Thyroid gland (tissue), 4 donors: ENCODE data around the gene EML1. TPM values are rescaled to one million over a fixed set of nuclear protein-coding genes. Genes with fewer than 3 reads are reported as not detected.
"Not testable (repeated sequence)": the region's sequence is repeated elsewhere in the genome, so short reads cannot be mapped to it uniquely, and the experiment has no call there.

Experiments
- DNase-seq, 2 donors: peaks; one replicate each; pipeline ENCODE4 v3.0.0-alpha.2; 2019
- H3K27ac ChIP-seq, 3 donors: fragments of 200-600 bp; sonication (generic); 1 replicate in 2 of 3; 2 replicates in 1 of 3; pipeline ENCODE4 v1.5.1; 2016 to 2019; ENCODE audit warnings: mild to moderate bottlenecking in 1 of 3, moderate library complexity in 1 of 3
- H3K27me3 ChIP-seq: fragments of 200-600 bp; sonication (generic); one replicate; pipeline ENCODE4 v1.5.1; 2019
- H3K36me3 ChIP-seq, 2 donors: fragments of 200-600 bp; sonication (generic); one replicate each; pipeline ENCODE4 v1.5.1; 2016 to 2019
- H3K4me1 ChIP-seq, 2 donors: fragments of 200-600 bp; sonication (generic); one replicate each; pipeline ENCODE4 v1.5.1; 2017 to 2019
- H3K4me3 ChIP-seq, 3 donors: fragments of 200-600 bp; sonication (generic); replicated peaks in 1 of 3; 1 replicate in 2 of 3; 2 replicates in 1 of 3; pipeline ENCODE4 v1.5.1; 2016; ENCODE audit warnings: mild to moderate bottlenecking in 1 of 3
- H3K9me3 ChIP-seq: fragments of 200-600 bp; sonication (generic); one replicate; pipeline ENCODE4 v1.5.1; 2017
- POLR2A ChIP-seq, 2 donors: fragments of 450-650 bp; IDR thresholded peaks; one replicate each; pipeline ENCODE4 v1.6.1; 2017; ENCODE audit warnings: antibody characterized with exemption in 2 of 2, mild to moderate bottlenecking in 2 of 2, moderate library complexity in 1 of 2
- WGBS, 2 donors: methylation state at CpG; one replicate each; pipeline ENCODE4 v1.1.5; 2017; 5-methylcytosine and 5-hydroxymethylcytosine counted together
- intact Hi-C: fragments of 100-400 bp; cut with DNase I; formaldehyde crosslinking; loops from one replicate; pipeline ENCODE4 v1.15.1; 2023
- total RNA-seq, 4 donors: library from RNA; depleted of rRNA; stranded (reverse); fragments of >200 nt; gene quantifications; one replicate each; pipeline ENCODE4 v1.2.3, GENCODE V29; 2016
- TF ChIP-seq, protein P1 (sequence below), 6 experiments: fragments of 200-600 bp in 3 of 6; fragments of 450-650 bp in 3 of 6; sonication (generic) in 3 of 6; IDR thresholded peaks; one replicate each; pipeline ENCODE4 v1.5.1; 2016 to 2019; ENCODE audit warnings: antibody characterized with exemption in 6 of 6, mild to moderate bottlenecking in 2 of 6, inconsistent platforms in 1 of 6, moderate library complexity in 1 of 6

The EML1 gene
- total RNA-seq, 4 donors from 2014 or later, result 24.2 to 58.7 (median 37.9) TPM

DNA sequence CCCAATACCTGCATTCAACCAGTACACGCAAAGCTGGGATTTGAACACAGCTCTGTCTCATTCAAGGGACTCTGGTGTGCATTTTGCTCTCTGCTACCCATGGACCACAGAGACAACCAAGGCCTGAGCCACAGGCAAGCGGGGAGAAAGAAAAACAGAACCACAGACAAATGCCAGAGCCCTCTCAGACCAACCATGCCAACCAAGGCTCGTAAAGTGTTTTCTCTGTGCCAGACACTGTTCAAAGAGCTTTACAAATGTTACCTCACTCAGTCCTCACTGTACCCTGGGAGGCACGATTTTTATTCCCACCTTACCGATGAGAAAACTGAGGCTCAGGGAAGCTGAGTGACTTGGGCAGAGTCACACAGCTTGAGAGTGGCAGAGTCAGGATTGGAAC, 32.4 kb upstream of the EML1 start:
- no peak for TF ChIP-seq POLR2A (IDR thresholded peaks at IDR 0.05)
- TF ChIP-seq, protein P1, sequence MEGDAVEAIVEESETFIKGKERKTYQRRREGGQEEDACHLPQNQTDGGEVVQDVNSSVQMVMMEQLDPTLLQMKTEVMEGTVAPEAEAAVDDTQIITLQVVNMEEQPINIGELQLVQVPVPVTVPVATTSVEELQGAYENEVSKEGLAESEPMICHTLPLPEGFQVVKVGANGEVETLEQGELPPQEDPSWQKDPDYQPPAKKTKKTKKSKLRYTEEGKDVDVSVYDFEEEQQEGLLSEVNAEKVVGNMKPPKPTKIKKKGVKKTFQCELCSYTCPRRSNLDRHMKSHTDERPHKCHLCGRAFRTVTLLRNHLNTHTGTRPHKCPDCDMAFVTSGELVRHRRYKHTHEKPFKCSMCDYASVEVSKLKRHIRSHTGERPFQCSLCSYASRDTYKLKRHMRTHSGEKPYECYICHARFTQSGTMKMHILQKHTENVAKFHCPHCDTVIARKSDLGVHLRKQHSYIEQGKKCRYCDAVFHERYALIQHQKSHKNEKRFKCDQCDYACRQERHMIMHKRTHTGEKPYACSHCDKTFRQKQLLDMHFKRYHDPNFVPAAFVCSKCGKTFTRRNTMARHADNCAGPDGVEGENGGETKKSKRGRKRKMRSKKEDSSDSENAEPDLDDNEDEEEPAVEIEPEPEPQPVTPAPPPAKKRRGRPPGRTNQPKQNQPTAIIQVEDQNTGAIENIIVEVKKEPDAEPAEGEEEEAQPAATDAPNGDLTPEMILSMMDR (IDR thresholded peaks at IDR 0.05), result no peak
- 77 to 82% methylated on average over 5 of the region's 5 CpGs for WGBS, 2 donors
- Histone ChIP-seq H3K4me1 (peaks cover 0 to 11% of the 10 kb centered on the region in 2 donors), H3K36me3 (no peaks in the 10 kb centered on the region), H3K27ac (no peak overlapping the region), H3K9me3 (no peaks in the 10 kb centered on the region), H3K27me3 (no peaks in the 10 kb centered on the region), H3K4me3 (no peak overlapping the region)
- intact Hi-C loops, result no loop called here
- no peak for DNase-seq

DNA sequence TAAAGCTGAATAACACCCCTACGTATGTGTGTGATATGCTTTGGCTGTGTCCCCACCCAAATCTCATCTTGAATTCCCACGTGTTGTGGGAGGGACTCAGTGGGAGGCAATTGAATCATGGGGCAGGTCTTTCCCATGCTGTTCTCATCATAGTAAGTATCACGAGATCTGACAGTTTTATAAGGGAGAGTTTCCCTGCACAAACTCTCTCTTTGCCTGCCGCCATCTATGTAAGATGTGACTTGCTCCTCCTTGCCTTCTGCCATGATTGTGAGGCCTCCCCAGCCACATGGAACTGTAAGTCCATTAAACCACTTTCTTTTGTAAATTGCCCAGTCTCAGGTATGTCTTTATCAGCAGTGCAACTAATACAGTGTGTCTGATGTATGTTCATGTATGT, 30.3 kb upstream of the EML1 start:
- DNase-seq, H3K4me1 ChIP-seq, H3K27me3 ChIP-seq, H3K36me3 ChIP-seq, H3K27ac ChIP-seq, H3K4me3 ChIP-seq, H3K9me3 ChIP-seq, intact Hi-C loops: not testable (repeated sequence)
- 88 to 94% methylated on average over 4 of the region's 4 CpGs for WGBS, 2 donors

DNA sequence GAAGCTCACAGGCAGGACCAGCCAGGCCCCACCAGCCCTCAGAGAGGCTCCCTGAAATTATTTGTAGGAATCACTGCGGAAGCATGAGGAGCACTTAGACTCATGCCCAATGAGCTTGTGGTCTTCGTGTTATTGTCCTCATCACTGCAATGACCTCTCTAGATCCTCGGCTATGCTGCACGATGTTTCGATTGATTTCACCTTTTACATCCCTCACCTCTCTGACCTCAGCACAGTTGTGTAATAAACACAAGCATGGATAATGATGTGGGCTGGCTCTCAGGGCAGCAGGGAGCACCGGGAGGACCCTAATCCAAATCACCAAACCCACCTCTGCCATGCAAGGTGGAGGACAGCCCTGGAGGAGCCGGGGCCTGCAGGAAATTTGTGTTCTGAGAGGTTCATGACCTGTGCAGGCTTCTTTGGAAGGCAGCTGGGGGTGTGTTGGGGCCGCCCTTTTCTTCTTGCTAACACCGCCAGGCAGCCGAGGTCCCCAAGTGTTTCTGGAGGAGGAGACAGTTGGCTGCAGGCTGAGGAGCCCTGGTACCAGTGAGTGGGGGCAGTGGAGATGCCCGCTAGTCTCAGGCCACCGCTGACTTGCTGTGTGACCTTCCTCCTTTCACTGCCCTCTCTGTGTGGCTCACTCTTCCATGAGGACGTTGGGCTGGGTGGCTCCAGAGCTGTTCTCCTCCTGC, 29.5 kb upstream of the EML1 start:
- H3K4me3 ChIP-seq, result no peak overlapping the region
- no peak overlapping the region for H3K27ac ChIP-seq
- DNase-seq, result no peak
- H3K9me3 ChIP-seq, result no peaks in the 10 kb centered on the region
- no peaks in the 10 kb centered on the region for H3K36me3 ChIP-seq
- H3K4me1 ChIP-seq, result no peaks in the 10 kb centered on the region
- no peaks in the 10 kb centered on the region for H3K27me3 ChIP-seq
- TF ChIP-seq POLR2A (IDR thresholded peaks at IDR 0.05), result no peak
- TF ChIP-seq, protein P1 (IDR thresholded peaks at IDR 0.05), result no peak
- 85 to 88% methylated on average over 11 to 13 of the region's 13 CpGs for WGBS, 2 donors
- intact Hi-C loops, result no loop called here

DNA sequence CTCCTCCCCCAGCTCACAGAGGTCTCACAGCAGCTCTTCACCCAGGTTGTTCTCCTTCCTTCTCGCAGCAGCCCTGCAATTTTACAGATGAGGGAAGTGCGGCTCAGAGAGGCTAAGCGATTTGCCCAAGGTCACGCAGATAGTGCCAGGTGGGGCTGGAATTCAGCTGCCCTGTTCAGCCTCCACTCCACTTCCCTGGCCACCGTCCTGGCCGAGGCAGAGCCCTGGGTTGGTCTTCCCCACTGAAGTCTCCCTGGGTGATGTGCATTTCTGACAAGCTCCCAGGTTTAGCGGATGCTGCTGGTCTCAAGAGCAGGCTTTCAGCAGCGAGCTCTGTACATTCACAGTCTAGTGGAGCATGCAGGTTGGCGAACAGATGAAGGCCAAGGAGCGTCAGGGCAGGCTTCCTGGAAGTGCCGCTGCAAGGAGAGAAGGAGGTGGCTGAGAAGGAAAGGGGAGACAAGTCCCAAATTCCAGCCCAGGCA, 28.9 kb upstream of the EML1 start:
- H3K27ac ChIP-seq, result no peak overlapping the region
- 72 to 87% methylated on average over 8 to 11 of the region's 11 CpGs for WGBS, 2 donors

DNA sequence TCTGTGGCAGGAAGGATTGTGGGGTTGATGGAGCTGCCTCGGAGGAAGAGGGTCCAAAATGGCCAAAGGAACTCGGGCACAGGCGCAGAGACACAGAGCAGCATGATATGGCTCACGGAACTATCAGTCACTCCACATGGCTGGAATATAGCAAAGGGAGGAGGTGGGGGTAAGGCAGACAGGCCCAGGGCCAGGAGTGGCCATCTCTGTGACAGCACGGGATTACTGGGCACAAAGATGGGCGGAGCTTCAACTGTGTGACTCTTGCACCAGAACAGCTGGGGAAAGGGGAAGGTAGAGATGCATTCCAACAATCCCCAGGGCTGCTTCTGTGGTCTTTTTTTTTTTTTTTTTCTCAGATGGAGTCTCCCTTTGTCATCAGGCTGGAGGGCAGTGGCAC, 24.8 kb upstream of the EML1 start:
- Histone ChIP-seq H3K9me3 (no peaks in the 10 kb centered on the region), H3K27me3 (no peaks in the 10 kb centered on the region), H3K4me3 (no peak overlapping the region), H3K4me1 (no peaks in the 10 kb centered on the region), H3K27ac (no peak overlapping the region), H3K36me3 (no peaks in the 10 kb centered on the region)
- no peak for DNase-seq
- TF ChIP-seq, protein P1 (IDR thresholded peaks at IDR 0.05), result no peak
- TF ChIP-seq POLR2A (IDR thresholded peaks at IDR 0.05), result no peak
- intact Hi-C loops, result no loop called here
- 80 to 81% methylated on average over 6 of the region's 6 CpGs for WGBS, 2 donors

More for the DNA sequence above, 28.9 kb upstream of the EML1 start:
- intact Hi-C loops, result no loop called here
- Histone ChIP-seq H3K36me3 (no peaks in the 10 kb centered on the region), H3K9me3 (no peaks in the 10 kb centered on the region), H3K4me1 (no peaks in the 10 kb centered on the region), H3K27me3 (no peaks in the 10 kb centered on the region), H3K4me3 (no peak overlapping the region)
- TF ChIP-seq, protein P1 (IDR thresholded peaks at IDR 0.05), result no peak
- TF ChIP-seq POLR2A (IDR thresholded peaks at IDR 0.05), result no peak
- DNase-seq, result no peak
